ENCODE data around the gene CACYBP.
A peak's percentile ranks its signal among the peaks of the same experiment; 100 is the strongest.

Gene CACYBP

GRCh38 chr1:174995121-174995520 lies 4.6 kb upstream of the CACYBP start:
- H3K4me3 ChIP-seq (ENCODE audit: low read depth, low read length) = no peak overlapping the region
- in situ Hi-C loops (cut with HindIII; ENCODE audit: low sequenced_read_pairs) = no loop called here
- TF ChIP-seq CTCF (IDR thresholded peaks at IDR 0.05; ENCODE audit: low read depth, low read length, missing control alignments) = no peak
- DNase-seq (ENCODE audit: low read depth) = no peak

GRCh38 chr1:174995916-174996315 lies 3.8 kb upstream of the CACYBP start:
- no peak overlapping the region for H3K4me3 ChIP-seq (ENCODE audit: low read depth, low read length)
- no peak for DNase-seq (ENCODE audit: low read depth)
- in situ Hi-C loops (cut with HindIII; ENCODE audit: low sequenced_read_pairs) = no loop called here
- no peak for TF ChIP-seq CTCF (IDR thresholded peaks at IDR 0.05; ENCODE audit: low read depth, low read length, missing control alignments)

- DNase-seq (ENCODE audit: low read depth) = no peak
- no peak overlapping the region for H3K4me3 ChIP-seq (ENCODE audit: low read depth, low read length)
- no peak for TF ChIP-seq CTCF (IDR thresholded peaks at IDR 0.05; ENCODE audit: low read depth, low read length, missing control alignments)
- in situ Hi-C loops (cut with HindIII; ENCODE audit: low sequenced_read_pairs) = no loop called here
Observed at GRCh38 chr1:174996476-174996875, 3.3 kb upstream of the CACYBP start.

- no peak for TF ChIP-seq CTCF (IDR thresholded peaks at IDR 0.05; ENCODE audit: low read depth, low read length, missing control alignments)
- H3K4me3 ChIP-seq (ENCODE audit: low read depth, low read length) = no peak overlapping the region
- in situ Hi-C loops (cut with HindIII; ENCODE audit: low sequenced_read_pairs) = no loop called here
- DNase-seq (ENCODE audit: low read depth) = no peak
Observed at GRCh38 chr1:174997041-174997440, 2.7 kb upstream of the CACYBP start.

- peak; percentile 80 for TF ChIP-seq CTCF (IDR thresholded peaks at IDR 0.05; ENCODE audit: low read depth, low read length, missing control alignments)
- in situ Hi-C loops (cut with HindIII; ENCODE audit: low sequenced_read_pairs) = no loop called here
- peak overlapping the region; percentile 66 for H3K4me3 ChIP-seq (ENCODE audit: low read depth, low read length)
- DNase-seq (ENCODE audit: low read depth) = no peak
Observed at GRCh38 chr1:174998569-174999215, 1.1 kb upstream of the CACYBP start.

- in situ Hi-C loops (cut with HindIII; ENCODE audit: low sequenced_read_pairs) = no loop called here
- DNase-seq (ENCODE audit: low read depth) = peak; percentile 99
- H3K4me3 ChIP-seq (ENCODE audit: low read depth, low read length) = peak overlapping the region; percentile 66
- no peak for TF ChIP-seq CTCF (IDR thresholded peaks at IDR 0.05; ENCODE audit: low read depth, low read length, missing control alignments)
Observed at GRCh38 chr1:174999216-174999935, 371 bp upstream of the CACYBP start.
